Measurements from ENCODE around the gene CHIT1. TPM values are rescaled to one million over a fixed set of nuclear protein-coding genes. Genes with fewer than 3 reads are reported as not detected.

CHIT1 gene
- total and polyA plus RNA-seq, 9 of the 15 experiments (the other 6 are each of a cell fraction or from before 2014, with no cell fraction given) = not detected

- no peak for TF ChIP-seq ZMIZ1 (IDR thresholded peaks at IDR 0.05; ENCODE audit: low read depth in 2 of 2, low read length in 2 of 2)
- TF ChIP-seq SREBF2 (CRISPR knock-in tag; IDR thresholded peaks at IDR 0.05) = no peak
- TF ChIP-seq ZBTB17 (CRISPR knock-in tag; IDR thresholded peaks at IDR 0.05) = no peak
- TF ChIP-seq BDP1 (IDR thresholded peaks at IDR 0.05; ENCODE audit: insufficient read depth, insufficient read length) = no peak
- TF ChIP-seq SRSF9 (IDR thresholded peaks at IDR 0.05; ENCODE audit: borderline replicate concordance, low read depth, low read length) = no peak
- no peak for TF ChIP-seq JUNB (CRISPR knock-in tag; conservative IDR thresholded peaks at IDR 0.05)
- TF ChIP-seq ZBTB43 (CRISPR knock-in tag; IDR thresholded peaks at IDR 0.05) = no peak
Measured at GRCh38 chr1:203211812-203212211, 17.7 kb downstream of the CHIT1 start (continued).
